Uterus (tissue), 2 donors: ENCODE data around the gene SLC35E3.

Experiments
- CTCF ChIP-seq, 4 experiments: fragments of 200-600 bp in 2 of 4; fragments of 450-650 bp in 2 of 4; sonication (generic) in 2 of 4; IDR thresholded peaks; one replicate each; pipeline ENCODE4 v1.5.1; 2016 to 2019; ENCODE audit warnings: antibody characterized with exemption in 4 of 4, mild to moderate bottlenecking in 2 of 4, moderate library complexity in 1 of 4
- POLR2A ChIP-seq, 2 donors: fragments of 450-650 bp; IDR thresholded peaks; one replicate each; pipeline ENCODE4 v1.6.1; 2016; ENCODE audit warnings: antibody characterized with exemption in 2 of 2, mild to moderate bottlenecking in 1 of 2, moderate library complexity in 1 of 2

- TF ChIP-seq CTCF (IDR thresholded peaks at IDR 0.05) (no peak), POLR2A (IDR thresholded peaks at IDR 0.05) (no peak)
Observed at GRCh38 chr12:68745376-68745903, 536 bp upstream of the SLC35E3 start.
